OCI-LY7 (cell line): ENCODE measurements around the gene PSMB5.

Experiments
- EZH2phosphoT487 ChIP-seq: fragments of 200-600 bp; sonication (generic); IDR thresholded peaks from 2 replicates; pipeline ENCODE4 v1.6.1; 2018; ENCODE audit warnings: low read depth, borderline replicate concordance, mild to moderate bottlenecking, mixed run types, antibody characterized with exemption, low read length, moderate library complexity, mixed read lengths
- TF ChIP-seq, protein P1 (sequence below): fragments of 200-600 bp; sonication (generic); conservative IDR thresholded peaks from 2 replicates; pipeline ENCODE4 v1.5.1; 2014; ENCODE audit warnings: mild to moderate bottlenecking, antibody characterized with exemption, low read length, moderate library complexity, mixed read lengths

DNA sequence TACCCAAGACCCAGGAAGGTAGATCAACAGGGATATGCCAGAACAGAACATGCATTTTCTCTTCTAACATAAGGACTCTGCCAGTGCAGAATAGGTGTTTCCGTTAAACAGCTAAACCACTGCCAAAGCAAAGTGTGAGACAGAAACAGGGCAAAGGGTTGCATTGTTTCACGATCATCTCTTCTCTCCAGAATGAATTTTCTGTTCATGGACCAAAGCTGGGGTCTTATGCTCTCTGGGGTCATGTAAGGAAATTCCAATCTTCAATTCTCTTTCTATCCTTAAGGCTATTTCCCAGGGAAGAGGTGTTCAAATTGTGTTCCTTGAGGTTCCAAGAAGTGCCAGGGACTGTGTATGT, 10.9 kb downstream of the PSMB5 start:
- TF ChIP-seq, protein P1, sequence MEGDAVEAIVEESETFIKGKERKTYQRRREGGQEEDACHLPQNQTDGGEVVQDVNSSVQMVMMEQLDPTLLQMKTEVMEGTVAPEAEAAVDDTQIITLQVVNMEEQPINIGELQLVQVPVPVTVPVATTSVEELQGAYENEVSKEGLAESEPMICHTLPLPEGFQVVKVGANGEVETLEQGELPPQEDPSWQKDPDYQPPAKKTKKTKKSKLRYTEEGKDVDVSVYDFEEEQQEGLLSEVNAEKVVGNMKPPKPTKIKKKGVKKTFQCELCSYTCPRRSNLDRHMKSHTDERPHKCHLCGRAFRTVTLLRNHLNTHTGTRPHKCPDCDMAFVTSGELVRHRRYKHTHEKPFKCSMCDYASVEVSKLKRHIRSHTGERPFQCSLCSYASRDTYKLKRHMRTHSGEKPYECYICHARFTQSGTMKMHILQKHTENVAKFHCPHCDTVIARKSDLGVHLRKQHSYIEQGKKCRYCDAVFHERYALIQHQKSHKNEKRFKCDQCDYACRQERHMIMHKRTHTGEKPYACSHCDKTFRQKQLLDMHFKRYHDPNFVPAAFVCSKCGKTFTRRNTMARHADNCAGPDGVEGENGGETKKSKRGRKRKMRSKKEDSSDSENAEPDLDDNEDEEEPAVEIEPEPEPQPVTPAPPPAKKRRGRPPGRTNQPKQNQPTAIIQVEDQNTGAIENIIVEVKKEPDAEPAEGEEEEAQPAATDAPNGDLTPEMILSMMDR = no peak
- no peak for TF ChIP-seq EZH2phosphoT487
